LNCaP clone FGC (cell line): ENCODE results near the gene NT5C1A.

ENCODE experiments used
- DNase-seq: peaks from one replicate; pipeline ENCODE4 v3.0.0-alpha.2; 2011; ENCODE audit warnings: low read depth
- H3K4me3 ChIP-seq: 2 replicates; pipeline ENCODE4 v1.5.1; 2011; ENCODE audit warnings: mild to moderate bottlenecking, low read depth, low read length, control low read depth
- TF ChIP-seq, protein P1 (sequence below): IDR thresholded peaks from 2 replicates; pipeline ENCODE4 v1.5.1; 2012; ENCODE audit warnings: mild to moderate bottlenecking; ENCODE audit not compliant: control insufficient read depth, insufficient read depth; ENCODE audit errors: extremely low read depth

NT5C1A gene

DNA sequence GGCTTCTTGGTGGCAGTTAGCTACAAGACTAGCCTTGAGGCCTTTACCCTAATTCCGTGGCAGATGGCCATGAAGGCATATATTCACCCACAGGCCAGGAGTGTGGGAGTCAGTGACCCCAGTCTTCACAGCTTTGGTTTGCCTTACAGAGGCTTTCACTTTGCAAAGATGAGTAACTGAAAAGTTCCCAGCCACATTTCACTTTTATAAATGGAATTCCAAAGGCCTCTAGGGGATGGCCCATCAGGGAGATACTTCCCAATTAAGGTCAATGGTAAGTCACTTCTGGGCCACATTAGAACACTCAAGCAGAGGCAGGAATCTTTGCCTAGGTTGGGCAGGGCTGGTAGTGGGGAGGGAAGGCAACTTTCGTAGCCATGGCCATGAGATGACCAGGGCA is 19.4 kb downstream of the NT5C1A start:
- TF ChIP-seq, protein P1, sequence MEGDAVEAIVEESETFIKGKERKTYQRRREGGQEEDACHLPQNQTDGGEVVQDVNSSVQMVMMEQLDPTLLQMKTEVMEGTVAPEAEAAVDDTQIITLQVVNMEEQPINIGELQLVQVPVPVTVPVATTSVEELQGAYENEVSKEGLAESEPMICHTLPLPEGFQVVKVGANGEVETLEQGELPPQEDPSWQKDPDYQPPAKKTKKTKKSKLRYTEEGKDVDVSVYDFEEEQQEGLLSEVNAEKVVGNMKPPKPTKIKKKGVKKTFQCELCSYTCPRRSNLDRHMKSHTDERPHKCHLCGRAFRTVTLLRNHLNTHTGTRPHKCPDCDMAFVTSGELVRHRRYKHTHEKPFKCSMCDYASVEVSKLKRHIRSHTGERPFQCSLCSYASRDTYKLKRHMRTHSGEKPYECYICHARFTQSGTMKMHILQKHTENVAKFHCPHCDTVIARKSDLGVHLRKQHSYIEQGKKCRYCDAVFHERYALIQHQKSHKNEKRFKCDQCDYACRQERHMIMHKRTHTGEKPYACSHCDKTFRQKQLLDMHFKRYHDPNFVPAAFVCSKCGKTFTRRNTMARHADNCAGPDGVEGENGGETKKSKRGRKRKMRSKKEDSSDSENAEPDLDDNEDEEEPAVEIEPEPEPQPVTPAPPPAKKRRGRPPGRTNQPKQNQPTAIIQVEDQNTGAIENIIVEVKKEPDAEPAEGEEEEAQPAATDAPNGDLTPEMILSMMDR, result no peak
- H3K4me3 ChIP-seq, result no peak overlapping the region
- DNase-seq, result no peak

DNA sequence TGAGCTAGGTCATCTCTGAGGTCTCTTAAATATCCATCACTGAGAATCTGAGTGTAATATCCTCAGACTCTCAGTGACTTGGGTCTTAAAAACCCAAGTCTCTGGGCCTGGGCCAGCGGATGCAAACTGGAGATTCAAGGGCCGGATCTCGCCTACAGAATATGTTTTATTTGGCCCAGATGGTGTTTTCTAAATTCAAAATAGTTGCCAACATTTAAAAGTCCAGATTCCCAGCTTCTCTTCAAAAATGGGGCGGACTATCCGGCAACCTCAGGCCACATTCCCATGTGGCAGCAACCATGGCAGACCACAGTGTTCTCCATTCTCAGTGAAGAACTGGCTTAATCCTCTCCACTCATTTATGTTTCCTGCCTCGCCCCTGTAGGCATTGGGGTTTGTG is 19.8 kb downstream of the NT5C1A start:
- DNase-seq, result no peak
- no peak overlapping the region for H3K4me3 ChIP-seq
- TF ChIP-seq, protein P1, result no peak

DNA sequence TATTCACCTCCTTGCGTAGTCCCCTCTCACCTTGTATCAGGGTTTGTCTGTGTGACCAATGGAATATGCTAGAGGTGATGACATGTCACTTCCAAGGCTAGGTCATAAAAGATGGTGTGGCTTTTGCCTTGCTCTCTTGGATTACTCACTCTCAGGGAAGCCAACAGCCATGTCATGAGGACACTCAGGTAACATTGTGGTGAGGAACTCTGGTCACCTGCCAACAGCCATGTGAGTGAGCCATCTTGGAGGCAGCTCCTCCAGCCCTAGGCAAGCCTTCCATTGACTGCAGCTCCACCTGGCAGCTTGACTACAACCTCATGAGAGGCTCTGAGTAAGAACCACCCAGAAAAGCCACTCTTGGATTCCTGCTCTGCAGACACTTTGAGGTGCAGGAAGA is 21.5 kb downstream of the NT5C1A start:
- TF ChIP-seq, protein P1, result no peak
- DNase-seq, result no peak
- H3K4me3 ChIP-seq, result no peak overlapping the region

DNA sequence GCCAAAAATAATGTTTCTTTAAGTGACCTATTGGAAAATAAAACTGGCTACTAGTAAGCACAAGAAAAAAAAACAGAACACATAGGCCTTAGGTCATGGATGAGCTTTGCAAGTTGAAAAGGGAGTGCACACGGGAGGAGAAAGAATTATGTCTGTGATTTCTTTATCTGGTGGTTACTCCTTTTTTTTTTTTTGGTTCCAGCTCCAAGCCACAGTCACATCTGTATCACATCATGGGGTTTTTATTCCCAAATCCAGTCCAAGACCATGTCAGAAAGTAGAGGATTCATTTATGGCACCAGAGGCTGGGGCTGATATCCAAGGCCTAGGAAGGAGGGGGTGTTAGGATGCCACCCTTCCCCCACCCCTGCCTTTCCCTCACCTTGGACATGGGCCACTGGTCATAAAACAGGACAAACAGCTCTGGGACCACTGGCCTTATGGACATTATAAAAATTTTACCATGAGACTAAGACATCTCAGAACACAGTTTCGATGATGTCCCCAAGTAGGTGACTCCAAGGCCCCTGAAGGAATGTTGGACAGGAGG is 22.2 kb downstream of the NT5C1A start:
- no peak for DNase-seq
- no peak overlapping the region for H3K4me3 ChIP-seq
- TF ChIP-seq, protein P1, result no peak

DNA sequence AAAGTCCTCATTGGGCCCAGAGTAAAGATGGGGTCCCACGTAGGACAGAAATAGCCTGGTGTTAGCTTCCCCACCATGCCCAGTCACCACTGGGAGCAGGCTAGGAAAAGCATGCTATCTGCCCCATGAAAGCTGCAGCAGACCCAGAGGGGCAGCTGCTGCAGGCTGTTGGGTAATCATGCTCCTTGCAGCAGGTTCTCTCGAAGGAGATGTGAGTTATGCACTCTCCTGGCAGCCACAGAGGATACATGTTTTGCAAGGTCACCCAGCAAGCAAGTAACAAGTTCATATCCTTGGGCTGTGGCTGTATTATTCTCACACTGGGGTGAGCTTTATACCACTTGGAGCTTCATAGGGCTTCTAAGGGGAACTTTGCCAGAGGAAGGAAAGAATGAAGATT is 23.4 kb downstream of the NT5C1A start:
- no peak for DNase-seq
- TF ChIP-seq, protein P1, result no peak
- no peak overlapping the region for H3K4me3 ChIP-seq

DNA sequence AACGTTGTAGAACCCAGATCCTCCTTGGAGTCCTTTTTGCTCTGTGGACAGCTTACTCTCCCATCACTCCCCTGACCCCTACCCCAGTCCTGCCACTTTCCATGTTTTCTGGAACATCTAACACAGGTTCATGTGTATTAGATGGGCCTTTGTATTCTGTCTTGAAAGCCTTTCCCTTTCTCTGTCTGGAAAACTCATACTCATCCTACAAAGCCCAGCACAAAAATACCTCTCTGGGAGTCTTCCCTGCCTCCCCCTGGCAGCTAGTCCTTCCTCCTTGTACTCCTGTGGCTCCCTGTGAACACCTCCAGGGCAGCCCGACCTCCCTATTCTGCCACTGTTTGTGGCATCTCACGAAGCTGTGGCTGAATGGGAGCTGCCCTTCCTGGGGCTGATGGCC is 24.7 kb downstream of the NT5C1A start:
- no peak overlapping the region for H3K4me3 ChIP-seq
- no peak for DNase-seq
- TF ChIP-seq, protein P1, result no peak

DNA sequence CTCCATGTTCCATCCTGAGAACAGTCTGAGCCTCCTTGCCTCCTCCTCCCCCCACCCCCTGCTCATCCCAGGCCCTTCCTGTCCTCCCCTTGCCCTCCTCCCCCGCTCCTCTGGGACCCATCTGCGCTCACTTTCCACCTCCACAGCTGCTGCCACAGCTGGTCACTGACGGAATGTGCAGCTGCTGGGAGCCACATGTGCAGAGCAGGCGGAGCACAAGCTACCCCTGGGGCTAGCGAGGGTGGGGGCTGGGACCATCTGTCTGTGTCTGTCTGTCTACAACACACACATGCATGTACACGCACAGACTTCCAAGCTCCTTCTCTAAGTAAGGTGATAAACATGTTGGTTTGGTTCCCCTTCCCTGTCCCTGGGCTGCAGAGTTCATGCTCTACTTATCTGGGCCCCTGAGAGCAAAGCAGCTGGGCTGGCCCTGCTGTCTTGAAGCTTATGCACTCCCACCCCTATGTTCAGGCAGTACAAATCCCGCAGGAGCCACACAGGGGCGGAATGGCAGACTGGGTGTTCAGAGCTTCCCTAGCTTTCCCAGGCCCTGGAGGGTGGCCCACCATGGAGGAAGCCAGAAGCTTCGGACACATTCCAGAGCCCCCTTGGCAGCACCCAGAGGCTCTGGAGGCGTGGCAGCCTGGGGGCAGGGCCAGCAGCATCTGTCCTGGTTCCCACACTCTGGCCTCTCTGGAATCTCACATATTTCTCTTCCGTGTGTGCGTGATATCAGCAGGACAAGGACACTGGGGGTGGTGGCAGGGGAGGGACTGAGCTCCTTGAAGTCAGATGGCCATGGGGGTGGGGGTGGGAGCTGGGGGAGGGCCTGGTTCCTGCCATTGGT is 25.4 kb downstream of the NT5C1A start:
- TF ChIP-seq, protein P1, result no peak
- no peak overlapping the region for H3K4me3 ChIP-seq
- no peak for DNase-seq
